Activated CD4-positive, alpha-beta T cell treated with anti-CD3 and anti-CD28 coated beads for 48 hours (primary cell): Measurements from ENCODE around the gene NUP50.
A peak's percentile ranks its signal among the peaks of the same experiment; 100 is the strongest.

Experiments used
- DNase-seq: peaks from one replicate; pipeline ENCODE4 v3.0.0-alpha.2; 2020

The NUP50 gene, protein sequence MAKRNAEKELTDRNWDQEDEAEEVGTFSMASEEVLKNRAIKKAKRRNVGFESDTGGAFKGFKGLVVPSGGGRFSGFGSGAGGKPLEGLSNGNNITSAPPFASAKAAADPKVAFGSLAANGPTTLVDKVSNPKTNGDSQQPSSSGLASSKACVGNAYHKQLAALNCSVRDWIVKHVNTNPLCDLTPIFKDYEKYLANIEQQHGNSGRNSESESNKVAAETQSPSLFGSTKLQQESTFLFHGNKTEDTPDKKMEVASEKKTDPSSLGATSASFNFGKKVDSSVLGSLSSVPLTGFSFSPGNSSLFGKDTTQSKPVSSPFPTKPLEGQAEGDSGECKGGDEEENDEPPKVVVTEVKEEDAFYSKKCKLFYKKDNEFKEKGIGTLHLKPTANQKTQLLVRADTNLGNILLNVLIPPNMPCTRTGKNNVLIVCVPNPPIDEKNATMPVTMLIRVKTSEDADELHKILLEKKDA

DNA sequence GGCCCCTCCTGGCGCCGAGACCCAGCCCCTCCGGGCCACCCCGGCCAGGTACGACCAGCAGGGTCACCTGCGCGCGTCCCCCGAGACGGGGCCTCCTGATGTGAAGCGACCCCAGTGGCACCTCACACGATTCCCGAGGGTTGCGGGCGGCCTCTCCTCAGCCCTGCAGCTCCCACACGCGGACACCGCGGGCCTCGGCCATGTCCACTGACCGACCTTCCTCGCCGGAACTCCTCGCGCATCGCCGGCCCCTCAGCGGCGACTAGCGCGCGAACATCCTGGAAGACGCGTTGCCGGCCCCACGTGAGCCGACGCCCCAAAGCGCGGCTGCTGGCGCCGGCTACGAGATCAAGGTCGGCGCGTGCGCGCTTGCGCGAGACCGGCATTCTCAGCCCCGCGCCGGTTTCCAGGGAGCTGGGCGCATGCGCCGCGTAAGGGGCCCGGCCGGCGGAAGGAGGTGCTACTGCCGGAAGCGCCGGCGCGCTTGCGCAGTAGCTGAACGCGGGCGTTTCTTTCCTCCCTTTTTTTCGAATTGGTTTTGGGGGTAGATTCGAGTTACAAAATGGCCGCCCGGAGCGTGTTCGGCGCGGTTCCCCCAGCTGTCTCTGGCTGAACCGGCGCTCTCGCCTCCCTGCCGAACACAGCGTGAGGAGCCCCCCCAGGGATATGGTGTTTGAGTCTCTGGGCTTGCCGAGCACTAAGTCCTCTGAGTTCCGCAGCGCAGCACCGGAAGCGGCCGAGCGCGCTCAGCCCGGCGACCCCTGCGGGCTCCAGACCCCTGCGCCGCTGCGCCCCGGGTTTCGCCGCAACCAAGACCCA is at the start of gene NUP50:
TSS of gene NUP50 (plus strand) at position 475 of the 819 bp plus-strand sequence. CDS start 4,253 bp downstream, outside the sequence.
- DNase-seq = peak; percentile 97

DNA sequence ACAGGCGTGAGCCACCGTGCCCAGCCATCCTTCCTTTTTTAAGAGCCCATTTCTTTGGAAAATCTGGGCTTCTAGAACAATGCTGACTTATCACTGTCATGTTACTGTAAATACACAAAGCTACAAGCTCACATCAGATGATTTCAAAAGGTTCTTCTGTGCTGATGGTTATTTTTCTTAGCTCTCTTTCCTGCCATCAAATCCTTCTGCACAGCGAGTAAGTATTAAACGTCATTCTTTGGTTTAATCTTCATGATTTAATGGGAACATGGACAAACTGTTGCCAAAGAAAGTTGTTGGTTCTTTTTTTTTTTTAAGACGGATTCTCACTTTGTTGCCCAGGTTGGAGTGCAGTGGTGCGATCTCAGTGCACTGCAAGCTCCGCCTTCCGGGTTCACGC is 43.3 kb upstream of the NUP50 start:
- no peak for DNase-seq

DNA sequence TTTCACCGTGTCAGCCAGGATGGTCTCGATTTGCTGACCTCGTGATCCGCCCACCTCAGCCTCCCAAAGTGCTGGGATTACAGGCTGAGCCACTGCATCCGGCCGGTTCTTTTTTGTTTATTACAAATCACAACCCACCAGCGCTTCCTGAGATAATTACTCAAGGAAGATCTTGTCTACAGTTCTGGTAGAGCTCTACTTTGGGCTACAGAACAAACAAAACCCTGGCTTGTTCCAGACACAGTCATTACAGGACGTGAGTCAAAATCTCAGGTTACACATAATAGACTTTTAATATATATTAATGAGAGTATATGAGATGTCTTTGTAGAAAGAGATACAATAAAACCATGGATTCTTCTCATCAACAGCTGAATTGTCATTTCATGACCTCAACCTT is 42.8 kb upstream of the NUP50 start:
- DNase-seq = no peak

DNA sequence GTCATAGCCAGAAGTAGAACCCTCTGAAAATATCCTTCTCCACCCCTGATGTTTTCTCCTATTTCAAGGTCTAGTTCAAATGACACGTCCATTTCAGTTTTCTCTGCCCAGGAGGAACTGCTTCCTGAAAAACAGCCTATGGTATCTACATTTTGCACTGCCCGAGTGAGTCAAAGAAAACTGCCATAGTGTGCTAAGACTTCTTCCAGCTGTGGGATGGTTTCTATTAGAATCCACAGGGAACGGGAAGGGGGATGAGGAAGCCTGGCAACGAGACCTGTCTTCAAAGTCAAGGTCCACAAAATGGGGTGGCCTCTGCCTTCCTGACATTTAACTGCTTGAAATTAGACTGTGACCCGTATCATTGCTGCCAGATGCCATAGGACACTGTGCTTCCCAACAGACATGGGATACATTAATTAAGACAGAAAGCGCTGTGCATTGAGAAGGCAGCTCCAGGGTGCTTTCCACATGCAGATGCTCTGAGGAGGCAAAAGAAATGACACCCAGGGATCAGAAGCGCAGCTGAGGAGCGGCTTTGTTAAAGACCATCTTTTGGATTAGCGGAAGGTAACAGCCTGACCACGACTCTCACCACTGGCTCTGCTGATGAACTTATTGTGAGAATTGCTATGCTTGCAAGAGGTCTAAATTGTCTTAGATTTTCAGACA is 39.4 kb upstream of the NUP50 start:
- no peak for DNase-seq

DNA sequence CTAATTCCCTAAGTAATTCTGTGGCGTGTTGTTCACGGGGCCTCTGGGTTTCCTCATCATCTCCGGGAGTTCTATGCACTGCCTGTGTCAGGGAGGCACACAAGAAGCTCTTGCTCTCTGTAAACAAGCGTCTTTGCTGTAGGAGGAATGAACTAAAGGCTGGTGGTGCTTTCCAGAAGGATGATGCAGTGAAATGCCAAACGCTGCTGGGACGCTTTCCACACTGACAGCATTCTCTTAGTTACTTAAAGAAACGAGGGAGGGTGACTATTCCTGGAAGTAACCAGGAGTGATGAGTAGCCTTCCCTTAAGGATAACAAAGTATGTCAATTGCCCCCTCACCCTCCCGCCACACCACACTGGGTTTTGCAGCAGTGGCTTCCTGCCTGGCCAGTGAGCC is 38.5 kb upstream of the NUP50 start:
- no peak for DNase-seq

DNA sequence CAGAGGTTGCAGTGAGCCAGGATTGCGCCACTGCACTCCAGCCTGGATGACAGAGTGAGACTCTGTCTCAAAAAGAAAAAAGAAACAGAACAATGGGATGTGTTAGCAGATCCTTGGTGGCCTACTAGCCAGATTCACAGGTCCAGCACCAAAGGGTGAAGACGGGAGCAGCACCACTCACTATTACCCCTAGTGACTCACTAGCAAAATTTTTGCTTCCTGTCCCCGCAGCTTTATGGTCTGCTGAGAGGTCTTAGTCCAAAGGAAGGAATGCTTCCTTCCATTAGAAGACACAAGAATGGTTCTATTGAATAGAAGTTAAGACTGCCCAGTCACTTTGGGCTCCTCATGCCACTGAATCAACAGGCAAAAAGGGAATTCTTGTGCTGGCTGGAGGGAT is 35.9 kb upstream of the NUP50 start:
- no peak for DNase-seq

DNA sequence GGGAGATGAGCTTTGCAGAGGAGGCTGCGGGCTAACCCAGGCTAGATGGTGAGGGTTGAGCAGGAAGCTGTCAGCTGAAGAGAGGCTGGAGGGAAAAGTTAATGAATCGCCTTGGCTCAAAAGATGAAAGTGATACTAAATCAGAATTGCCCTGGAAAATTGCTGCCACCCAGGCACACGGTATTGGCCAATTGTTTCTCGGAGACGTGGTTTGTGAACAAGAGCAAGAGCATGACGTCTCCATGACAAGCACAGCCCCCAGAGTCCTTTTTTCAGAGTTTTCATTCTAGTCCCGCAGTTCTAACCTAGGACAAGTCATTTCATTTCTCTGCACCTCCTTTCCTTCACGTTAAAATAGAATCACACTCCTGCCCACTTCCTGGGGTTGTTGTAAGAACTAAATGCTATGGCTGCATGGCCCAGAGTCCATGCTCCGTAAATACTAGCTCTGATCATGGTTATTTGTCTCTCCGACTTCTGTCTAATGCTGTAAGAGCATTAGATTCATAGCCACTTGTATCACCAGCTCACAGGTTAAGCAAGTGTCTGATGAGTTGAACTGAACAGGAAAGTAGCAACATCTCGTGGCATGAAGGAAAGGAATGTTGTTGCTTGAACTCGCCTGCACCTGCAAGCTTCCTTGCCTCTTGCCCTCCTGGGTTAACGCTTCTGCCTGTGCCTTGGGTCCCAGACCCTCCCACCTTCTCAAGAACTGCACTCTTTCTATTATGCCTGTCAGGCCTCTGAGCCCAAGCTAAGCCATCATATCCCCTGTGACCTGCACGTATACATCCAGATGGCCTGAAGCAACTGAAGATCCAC is 33.8 kb upstream of the NUP50 start:
- peak; percentile 56 for DNase-seq

DNA sequence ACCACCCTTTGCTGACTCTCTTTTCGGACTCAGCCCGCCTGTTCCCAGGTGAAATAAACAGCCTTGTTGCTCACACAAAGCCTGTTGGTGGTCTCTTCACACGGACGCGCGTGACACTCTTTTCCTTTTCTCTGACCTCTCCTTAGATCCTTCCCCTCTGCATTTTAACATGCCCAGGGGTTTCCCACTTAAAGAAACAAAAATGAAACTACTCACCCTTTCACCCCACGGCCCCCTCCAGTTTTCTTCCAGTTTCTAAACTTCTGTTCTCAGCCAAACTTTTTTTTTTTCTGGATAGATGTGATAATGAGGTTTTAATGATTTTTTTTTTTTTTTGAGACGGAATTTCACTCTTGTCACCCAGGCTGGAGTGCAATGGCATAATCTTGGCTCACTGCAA is 32.8 kb upstream of the NUP50 start:
- DNase-seq = no peak

DNA sequence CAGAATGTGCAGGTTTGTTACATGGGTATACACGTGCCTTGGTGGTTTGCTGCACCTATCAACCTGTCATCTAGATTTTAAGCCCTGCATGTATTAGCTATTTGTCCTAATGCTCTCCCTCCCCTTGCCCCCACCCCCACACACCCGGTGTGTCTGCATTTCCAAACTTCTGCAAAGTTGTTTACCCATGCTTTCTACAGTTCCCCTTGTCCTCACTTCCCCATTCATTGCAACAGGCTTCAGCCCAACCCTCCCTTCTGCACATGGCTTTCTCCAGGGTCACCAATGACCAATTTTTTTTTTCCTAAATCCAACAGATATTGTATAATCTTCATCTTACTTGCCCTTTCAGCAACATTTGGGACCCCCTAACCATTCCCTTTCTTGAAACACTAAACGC is 32.0 kb upstream of the NUP50 start:
- DNase-seq = no peak

DNA sequence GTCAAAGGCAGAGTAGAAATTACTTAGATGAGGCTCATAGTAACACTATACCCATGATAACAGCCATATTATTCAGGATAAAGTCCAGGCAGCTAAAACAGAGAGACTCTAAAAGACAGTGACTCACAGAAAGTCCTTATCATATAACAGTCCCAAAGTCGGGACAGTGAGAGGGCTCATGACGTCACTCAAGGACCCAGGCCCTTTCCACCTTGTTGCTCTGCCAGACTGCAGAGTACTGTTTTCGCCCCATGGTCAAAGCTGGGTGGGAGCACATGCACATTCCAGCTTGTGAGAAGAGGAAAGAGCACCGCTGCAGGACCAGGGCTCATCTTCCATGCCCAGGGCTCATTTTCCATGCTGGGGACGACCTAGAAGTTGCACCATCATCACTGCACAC is 29.4 kb upstream of the NUP50 start:
- DNase-seq = no peak

DNA sequence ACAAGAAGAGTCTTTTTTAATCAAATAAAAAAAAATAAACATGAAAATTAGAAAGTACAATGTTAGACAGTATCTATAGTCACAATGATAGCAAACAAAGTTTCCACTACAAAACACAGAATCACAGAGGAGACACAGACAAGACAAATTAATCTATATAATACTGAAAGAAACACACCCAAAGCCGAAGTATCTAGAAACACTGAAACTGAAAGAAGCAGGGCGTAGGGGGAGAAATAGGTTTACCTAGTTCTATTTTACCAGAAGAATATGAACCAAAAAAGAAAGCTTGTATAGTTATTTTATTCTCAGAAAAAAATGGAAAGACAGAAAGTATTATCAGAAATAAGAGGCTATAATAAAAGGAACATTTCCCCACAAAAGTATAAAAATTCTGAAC is 27.1 kb upstream of the NUP50 start:
- no peak for DNase-seq

DNA sequence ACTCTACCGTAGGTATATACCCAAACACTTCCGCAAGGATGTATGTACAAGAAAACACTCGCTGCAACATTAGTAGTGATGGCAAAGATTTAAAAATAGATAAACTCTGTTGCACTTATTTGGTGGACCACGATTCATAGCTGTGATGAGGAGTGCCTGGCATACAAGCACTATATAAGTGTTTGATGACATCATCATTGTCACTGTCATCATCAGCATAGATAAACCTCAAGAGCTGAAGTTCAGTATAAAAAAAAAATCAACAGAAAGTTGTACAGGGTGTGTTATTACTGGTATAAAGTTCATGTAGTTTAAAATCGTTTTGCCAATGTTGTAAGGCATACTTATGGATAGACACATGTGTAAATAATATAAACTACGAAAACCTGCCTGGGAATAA is 24.0 kb upstream of the NUP50 start:
- DNase-seq = no peak

DNA sequence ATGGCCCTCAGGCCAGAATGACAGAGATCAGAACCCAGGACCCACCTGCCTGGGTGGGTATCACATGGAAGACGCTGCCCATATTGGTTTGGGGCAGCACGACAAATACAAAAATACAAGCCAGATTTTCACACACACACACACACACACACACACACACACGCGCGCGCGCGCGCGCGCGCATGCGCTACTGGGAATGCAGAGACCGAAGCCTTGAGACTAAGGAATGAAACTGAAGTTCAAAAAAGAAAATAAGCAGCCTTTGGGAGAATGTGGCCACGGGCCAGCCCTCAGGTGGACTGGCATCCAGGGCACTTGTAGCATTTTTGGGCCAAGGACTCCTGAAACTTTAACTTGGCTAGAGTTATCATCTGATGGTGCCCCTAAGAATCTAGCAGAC is 21.3 kb upstream of the NUP50 start:
- DNase-seq = no peak

DNA sequence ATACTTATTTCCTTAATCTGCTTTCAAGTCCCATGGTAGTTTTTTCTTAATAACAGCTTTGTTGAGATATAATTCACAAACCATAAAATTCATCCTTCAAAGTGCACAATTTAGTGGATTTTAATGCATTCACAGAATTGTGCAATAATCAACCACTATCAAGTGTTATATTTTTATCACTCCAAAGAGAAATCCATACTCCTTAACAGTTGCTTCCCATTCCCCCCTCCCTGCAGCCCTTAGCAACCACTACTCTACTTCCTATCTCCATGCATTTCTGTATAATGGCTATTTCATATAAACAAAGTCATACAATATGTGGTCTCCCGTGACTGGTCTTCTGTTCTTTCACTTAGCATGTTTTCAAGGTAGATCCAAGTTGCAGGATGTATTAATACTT is 18.8 kb upstream of the NUP50 start:
- DNase-seq = no peak

DNA sequence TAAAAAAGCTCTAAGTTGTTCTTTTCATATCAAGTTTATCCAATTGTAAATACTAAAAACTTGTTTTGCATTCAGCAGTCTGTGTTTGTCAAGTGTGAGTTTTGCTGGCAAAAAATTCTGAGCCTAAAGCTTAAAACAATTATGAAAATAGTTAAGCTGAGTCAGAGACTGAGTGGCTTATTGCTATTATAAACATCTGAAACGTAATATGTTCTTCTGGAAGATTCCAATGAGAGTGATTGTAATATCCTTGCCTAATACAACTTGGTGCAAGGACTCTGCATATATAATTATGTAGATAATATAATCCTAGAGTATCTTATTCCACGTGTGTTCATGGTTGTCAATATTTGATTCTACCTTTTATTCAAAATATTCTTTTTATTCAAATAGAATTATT is 14.1 kb upstream of the NUP50 start:
- DNase-seq = no peak

DNA sequence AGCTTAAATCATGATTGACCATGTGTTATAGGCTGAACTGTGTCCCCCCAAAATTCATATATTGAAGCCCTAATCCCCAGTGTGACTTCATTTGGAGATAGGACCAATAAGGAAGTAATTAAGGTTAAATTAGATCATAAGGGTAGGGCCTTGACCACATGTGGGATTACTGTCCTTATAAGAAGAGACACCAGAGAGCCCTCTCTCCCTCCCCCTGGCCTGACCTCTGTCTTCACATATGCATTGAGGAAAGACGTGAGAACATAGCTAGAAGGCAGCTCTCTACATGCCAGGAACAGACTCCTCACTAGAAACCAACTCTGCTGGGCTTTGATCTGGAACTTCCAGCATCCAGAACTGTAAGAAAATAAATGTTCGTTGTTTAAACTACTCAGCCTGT is 13.6 kb upstream of the NUP50 start:
- DNase-seq = no peak

DNA sequence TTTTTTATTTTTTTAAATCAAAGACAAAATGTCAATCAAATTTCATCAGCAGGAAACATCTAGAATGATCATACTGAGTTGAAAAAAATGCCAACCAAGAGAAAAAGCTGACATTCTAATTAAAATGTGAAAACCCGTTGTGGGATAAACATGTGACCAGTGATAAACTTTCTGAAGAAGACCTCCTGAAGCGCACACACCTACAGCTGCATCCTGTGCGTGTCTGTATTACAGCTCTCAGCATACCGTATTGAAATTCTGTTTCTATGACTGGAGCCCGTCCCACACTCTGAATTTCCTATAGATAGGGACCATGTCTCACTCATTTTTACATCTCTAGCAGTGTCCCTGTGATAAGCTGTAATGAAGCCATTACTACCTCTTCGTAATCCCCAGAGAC is 12.2 kb upstream of the NUP50 start:
- DNase-seq = no peak

DNA sequence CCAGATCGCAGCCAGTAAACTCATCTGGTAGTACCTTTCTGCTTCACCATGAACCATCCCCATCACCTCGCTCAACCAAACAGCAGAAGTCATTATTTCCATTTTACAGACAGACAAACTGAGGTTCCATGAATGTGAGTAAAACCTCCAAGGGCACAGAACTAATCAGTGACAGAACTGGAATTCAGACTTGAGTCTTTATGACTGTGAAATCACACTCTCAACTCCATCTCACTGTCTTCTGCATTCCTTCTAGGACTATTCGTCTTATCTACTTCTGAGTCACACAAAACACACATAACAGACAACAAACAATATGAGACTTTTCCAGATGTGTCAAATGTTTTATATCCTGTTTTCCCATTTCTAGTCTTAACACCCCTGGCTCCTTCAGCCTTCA is 9.3 kb upstream of the NUP50 start:
- DNase-seq = no peak

DNA sequence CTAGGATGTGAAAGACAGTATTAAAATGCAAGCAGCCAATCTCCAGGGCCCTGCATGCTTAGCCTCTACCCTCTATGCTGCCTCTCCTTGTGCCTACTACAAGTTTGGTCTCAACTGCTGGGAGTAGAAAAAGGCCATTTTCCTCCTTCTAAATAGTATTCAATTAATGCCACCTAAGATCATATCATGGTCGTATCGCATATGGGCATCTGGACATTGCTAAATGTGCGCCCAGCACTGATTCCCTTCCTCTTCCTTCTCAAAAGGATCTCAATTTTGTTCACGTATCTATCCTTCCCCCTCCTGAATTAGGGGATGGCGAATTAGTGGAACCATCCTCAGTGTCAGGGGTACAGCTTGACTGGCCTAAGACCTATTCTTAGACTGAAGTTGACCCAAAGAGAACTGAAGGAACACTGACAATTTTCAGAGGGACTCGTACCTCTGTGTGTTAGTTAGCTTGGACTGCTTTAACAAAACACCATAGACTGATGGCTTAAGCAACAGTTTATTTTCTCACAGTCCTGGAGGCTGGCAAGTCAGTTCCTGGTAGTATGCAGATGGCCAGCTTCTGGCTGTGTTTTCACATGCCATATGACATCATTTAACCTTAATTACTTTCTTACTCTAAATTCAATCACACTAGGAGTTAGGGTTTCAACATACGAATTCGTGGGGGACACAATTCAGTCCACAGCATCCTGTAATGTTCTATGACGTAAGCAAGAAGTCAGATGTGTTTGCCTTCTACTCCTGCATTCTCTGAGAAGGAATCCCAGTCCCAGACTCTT is 8.5 kb upstream of the NUP50 start:
- DNase-seq = no peak

DNA sequence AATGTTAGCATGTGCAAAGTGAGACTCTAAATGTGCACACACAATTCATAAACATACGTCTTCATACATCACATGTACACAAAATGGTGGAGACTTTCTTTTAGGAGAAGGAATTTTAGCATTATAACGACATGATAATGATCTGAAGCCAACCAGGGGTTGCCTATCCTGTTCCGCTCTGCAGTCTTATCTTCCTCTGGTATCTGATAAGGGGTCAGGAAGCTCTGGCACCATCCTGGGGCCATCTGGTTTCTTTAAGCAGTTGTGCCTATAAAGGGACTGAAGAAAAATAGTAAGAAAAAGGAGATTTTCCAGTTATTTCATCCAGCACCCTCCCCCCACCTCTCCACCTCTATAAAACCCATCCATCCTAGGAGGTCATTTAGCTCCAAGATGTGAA is 5.8 kb upstream of the NUP50 start:
- DNase-seq = no peak

DNA sequence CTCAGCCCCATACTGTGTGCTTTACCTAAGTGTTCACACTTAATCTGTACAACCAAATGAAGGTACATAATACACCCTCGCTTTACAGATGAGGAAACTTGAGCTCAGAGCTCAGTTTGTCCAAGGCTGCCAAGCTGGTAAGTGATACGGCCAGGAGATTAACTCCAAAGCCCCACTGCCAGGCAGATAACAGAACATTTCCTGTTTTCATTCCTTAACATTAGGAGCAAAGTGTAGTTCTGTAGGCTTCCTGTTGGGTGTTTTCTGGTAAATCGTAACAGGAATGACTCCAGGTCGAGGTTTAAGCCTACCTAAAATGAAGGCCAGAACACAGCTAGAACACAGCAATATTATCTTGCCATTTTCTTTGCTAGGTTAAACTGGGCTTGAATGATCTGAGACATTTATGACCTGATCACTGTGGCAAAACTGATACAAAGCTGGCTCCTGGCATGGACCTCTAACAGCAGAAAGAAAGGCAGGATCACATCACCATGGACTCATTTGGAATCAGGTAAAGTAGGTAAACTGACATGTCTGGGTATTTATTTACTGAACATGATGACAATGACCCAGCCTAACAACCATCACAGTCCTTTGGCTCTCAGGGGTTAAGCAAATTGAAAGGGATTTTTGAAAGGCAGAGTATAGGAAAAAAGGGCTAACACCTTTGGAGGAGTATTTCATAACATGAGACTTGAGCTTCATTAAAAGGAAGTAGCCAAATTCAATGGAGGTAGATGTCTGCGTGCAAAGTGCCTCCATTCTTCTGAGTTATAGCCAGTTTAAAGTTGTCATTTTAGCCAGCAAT is 3.9 kb upstream of the NUP50 start:
- DNase-seq = no peak
